GM12892 (cell line): ENCODE measurements around the gene GPSM3.
"Not testable (repeated sequence)": the region's sequence is repeated elsewhere in the genome, so short reads cannot be mapped to it uniquely, and the experiment has no call there.

ENCODE experiments used
- DNase-seq: peaks from one replicate; pipeline ENCODE4 v3.0.0; 2011; ENCODE audit not compliant: insufficient read length
- FAIRE-seq: peaks from 2 replicates; lab custom pipeline; 2011; peaks lifted over from hg19 to GRCh38; lab: Jason Lieb, UNC
- POLR2A ChIP-seq: IDR thresholded peaks from 2 replicates; pipeline ENCODE4 v1.6.1; 2011; ENCODE audit warnings: low read depth, low read length, control low read depth
- POLR2AphosphoS5 ChIP-seq: IDR thresholded peaks from 2 replicates; pipeline ENCODE4 v1.6.1; 2011; ENCODE audit warnings: low read depth, low read length, control low read depth
- TAF1 ChIP-seq: IDR thresholded peaks from 2 replicates; pipeline ENCODE4 v1.6.1; 2011; ENCODE audit warnings: low read depth, mild to moderate bottlenecking, control low read depth, low read length, borderline replicate concordance

GPSM3 gene

DNA sequence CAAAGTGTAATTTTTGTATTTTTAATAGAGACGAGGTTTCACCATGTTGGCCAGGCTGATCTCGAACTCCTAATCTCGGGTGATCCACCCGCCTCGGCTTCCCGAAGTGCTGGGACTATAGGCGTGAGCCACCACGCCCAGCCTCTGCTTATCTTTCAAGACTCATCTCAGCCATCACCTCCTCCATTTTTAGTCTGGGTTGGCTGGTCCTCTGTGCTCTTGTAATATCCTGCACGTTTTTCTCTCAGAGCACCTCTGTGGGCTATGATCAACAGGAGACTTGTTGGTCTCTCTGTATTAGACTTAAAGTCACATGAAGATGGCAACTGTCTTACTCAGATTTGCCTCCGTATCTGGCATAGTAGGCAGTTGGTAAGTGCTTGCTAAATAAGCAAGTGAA lies 23.8 kb upstream of the GPSM3 start:
- TF ChIP-seq POLR2A = no peak
- TF ChIP-seq POLR2AphosphoS5 = no peak
- no peak for TF ChIP-seq TAF1
- FAIRE-seq (no peak), DNase-seq (no peak)

DNA sequence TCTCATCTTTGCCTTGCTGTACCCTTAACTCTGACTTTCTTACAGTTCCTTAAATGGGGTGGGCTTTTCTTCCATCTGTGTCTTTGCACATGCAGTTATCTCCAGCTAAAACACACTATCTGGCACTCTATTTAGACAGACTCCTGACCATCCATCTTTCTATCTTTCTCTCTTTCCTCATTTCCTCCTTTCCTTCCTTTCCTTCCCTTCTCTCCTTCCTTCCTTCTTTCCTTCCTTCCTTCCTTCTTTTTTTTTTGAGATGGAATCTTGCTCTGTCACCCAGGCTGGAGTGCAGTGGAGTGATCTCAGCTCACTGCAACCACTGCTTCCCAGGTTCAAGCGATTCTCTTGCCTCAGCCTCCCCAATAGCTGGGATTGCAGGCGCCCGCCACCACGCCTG lies 23.2 kb upstream of the GPSM3 start:
- TF ChIP-seq TAF1 (no peak), POLR2AphosphoS5 (no peak), POLR2A (no peak)
- FAIRE-seq = no peak
- no peak for DNase-seq

DNA sequence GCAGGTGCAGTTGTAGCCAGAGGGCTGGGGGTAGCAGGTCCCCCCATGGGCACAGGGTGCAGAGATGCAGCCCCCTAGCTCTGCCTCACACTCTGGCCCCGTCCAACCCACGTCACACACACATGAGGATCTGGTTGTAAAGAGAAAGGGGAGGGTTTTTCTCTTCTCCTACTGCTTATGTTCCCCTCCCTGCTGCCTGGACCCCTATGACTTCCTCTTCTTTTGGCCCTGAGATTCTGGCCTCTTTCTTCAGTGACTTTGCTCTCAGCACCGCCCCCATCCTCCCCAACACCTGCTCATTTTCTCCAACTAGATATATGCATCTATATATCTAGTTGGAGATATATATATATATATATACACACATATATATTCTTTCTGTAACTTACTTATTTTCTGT lies 21.7 kb upstream of the GPSM3 start:
- FAIRE-seq (no peak), DNase-seq (no peak)
- TF ChIP-seq POLR2AphosphoS5 = no peak

DNA sequence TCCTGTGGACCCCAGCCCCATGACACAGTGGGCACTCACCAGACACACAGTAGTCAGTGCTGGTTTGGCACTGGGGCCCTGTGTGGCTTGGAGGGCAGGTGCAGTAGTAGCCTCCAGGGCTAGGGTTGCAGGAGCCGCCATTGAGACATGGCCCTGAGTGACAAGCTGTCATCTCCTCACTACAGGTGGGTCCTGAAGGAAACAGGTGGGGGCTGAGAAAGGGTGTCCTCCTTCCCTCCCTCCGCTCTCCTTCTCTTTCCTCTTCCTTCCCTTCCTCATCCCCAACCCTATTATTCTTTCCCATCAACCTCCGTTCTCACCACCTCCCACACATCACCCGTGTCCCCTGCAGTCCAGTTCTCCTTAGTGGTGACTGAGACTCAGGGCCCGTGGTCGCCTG lies 21.2 kb upstream of the GPSM3 start:
- DNase-seq (no peak), FAIRE-seq (no peak)
- no peak for TF ChIP-seq TAF1
- TF ChIP-seq POLR2AphosphoS5 = no peak
- TF ChIP-seq POLR2A = no peak

DNA sequence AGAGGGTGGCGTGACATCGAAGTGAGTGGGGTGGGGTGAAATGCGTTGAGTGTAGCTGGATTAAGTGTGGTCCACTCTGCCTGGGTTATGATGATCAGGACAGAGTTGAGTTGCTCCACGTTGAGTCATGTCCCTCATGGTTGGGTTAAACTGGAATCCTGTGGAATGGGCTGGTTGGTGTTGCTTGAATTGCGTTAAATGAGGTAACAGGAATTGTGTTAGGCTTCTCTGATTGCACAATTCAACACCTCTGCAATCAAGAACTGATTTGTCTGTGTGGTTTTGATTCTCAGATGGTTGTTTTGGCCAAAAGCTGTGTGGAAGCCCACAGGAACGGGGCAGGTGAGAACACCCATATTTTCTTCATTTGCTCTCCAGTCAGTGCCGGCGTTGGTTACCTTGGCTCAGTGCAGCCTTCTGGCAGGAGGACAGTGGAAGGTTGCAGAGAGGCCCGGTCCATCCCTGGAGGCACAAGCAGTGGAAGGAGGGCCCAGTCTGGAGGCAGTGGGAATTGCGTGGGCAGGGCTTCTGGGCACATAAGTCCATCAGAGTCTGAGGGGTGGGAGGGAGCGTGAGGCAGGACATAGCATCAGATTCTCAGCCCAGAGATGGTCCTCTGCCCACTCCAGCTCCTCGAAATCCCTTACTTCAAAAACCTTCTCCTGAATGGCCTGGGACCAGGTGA lies 19.8 kb upstream of the GPSM3 start:
- no peak for FAIRE-seq
- TF ChIP-seq POLR2AphosphoS5 (no peak), POLR2A (no peak), TAF1 (no peak)
- DNase-seq = no peak

DNA sequence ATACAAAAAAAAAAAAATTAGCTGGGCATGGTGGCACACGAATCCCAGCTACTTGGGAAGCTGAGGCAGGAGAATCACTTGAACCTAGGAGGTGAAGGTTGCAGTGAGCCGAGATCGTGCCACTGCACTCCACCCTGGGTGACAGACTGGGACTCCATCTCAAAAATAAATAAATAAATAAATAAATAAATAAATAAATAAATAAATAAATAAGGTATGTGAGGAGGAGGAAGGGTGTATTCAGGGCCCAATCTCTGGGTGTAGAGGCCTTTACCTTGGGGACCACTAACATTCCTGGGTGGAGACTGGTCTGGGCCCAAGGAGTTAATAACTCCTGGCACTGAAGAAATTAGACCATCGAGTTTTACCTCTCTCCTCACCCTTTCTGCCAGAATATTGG lies 19.0 kb upstream of the GPSM3 start:
- not testable (repeated sequence) for DNase-seq, FAIRE-seq

DNA sequence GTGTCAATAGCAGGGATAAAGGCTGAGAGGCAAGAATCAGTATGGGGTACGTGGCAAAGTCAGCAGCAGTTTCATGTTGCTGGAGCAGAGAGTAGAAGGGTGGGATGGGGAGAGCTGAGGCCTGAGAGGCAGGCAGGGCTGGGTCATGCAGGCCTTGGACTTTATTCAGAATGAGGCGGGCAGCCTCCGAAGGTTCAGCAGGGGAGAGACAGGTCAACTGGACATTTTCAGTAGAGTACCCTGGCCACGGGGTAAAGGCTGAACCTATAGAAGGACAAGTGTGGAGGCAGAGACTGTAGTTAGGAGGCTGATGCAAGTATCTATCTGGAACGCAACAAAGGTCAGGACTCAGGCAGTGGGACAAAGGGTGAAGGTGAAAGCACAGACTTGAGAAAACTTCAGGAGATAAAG lies 17.8 kb upstream of the GPSM3 start:
- TF ChIP-seq POLR2AphosphoS5 (no peak), TAF1 (no peak), POLR2A (no peak)
- no peak for DNase-seq
- no peak for FAIRE-seq

DNA sequence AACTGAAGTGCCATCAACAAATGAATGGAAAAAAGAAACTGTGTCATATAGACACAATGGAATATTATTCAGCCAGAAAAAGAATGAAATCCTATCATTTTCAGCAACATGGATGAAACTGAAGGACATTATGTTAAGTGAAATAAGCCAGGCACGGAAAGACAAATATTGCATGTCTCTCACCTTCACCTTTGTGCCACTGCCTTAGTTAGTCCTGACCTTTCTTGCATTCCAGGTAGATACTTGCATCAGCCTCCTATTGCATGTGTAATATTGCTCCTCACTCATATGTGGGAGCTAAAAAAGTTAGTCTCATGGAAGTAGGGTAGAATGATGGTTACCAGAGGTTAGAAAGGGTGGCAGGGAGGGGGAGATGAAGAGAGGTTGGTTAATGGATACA lies 16.6 kb upstream of the GPSM3 start:
- FAIRE-seq (no peak), DNase-seq (no peak)
- TF ChIP-seq POLR2AphosphoS5 (no peak), POLR2A (no peak), TAF1 (no peak)

DNA sequence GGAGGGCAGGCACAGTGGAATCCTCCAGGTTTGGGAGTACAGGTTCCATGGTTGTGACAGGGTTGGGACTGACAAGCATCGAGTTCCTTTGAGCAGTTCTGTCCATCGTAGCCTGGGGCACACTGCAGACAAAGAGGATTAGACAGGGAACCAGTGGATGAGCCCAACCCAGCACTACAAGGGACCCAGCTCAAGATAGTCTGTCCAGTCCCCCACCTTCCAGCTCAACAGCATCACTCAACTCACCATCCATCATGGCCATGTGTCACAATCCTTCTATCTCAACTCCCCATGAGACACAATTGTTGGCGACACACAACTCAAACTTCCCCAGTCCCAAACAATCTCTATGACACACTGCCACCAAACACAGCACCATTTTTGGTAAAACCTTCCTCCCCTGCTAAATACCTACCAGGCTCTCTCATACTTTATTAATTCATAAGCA lies 11.8 kb upstream of the GPSM3 start:
- FAIRE-seq (no peak), DNase-seq (no peak)
- no peak for TF ChIP-seq POLR2AphosphoS5
- TF ChIP-seq TAF1 = no peak
- TF ChIP-seq POLR2A = no peak

DNA sequence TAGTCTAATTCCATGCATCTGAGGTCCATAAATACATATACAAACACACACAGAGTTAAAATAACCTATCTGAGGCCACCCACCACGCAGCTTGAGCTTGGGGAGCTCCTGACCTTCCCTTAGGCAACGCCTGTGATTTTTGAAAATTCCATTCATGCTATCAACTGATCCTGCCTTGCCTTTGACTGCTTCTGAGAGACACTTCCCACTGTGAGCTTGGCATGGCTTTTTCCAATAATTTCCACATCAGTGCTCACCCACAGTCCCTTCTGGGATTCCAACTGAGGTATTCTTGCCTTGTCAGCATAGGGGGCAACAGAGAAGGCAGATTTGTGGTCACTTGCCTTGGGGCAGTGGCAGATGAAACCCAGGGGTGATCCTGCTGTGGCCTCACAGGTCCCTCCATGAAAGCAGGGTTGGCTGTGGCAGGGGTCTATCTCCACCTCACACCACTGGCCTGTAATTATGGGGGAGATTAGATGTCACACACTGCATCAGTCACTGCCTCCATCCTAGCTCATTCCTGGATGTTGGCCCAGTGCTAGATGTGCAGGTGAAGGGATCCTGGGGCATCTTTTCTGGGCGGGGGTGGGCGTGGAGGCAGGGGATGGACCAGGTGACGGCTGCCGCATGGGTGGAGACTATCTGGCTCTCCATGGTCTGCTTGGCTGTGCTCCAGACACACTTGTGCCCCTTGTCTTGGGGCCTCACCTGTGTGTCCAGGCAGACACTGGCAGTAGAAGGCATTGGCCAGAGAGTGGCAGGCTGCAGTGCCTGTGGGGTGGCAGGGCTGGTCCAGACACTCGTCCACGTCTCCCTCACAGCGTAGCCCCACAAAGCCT lies 11.2 kb upstream of the GPSM3 start:
- no peak for FAIRE-seq
- no peak for TF ChIP-seq TAF1
- no peak for TF ChIP-seq POLR2A
- TF ChIP-seq POLR2AphosphoS5 = no peak
- DNase-seq = no peak

DNA sequence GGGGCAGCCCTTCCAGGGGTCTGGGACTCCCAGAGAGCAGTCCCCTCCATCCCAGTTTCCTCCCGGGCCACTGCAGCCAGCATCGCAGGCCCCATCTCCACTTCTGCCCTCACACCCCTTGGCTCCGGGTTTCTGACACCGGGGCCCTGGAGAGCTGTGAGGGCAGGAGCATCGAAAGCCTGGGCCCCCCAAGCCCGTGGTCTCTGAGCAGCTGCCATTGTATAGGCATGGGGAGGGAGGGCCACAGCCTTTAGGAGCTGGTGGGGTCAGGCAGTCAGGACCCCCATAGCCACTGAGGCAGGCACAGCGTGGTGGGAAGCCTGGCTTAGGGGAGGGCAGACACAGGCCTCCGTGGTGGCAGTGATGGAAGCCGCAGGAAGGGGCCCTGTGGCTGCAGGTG lies 9.7 kb upstream of the GPSM3 start:
- no peak for FAIRE-seq
- TF ChIP-seq TAF1 = no peak
- no peak for TF ChIP-seq POLR2AphosphoS5
- no peak for TF ChIP-seq POLR2A
- no peak for DNase-seq

DNA sequence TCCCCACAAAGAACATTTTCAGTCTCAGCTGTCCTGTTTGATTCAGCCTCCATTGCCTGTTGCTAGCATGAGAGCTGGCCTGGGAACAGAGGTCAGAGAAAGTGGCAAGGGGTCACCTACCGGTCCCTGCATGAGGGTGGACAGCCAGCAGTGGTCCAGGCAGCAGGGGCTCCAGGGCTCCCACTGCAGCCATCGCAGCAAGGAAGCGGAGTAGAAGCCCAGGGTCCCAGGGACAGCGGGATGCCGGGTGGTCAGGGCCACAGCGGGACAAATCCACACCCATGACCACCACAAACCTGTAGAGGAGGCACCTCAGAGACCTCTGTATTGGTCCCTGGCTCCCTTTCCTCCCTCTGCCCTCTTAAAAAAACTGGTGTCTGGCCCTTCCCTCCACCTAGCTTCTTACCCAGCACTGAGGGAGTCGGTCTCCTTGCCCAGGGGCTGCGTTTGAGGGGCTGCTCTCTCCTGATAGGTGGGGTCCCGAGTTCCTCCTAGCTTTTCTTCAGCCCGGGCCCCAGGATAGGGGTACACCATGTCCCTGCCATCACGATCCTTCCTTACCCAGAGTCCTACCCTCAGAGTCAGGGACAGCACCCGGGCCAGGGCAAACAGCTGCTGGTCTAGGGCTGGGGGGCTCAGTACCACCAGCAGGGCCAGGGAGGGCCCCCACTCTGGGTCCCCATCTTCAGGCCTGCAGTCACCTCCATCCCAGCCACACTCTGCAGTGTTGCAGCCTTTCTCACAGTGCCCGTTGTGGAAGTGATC lies 8.4 kb upstream of the GPSM3 start:
- DNase-seq = no peak
- no peak for FAIRE-seq
- TF ChIP-seq POLR2A = no peak
- TF ChIP-seq POLR2AphosphoS5 = no peak
- TF ChIP-seq TAF1 = no peak

DNA sequence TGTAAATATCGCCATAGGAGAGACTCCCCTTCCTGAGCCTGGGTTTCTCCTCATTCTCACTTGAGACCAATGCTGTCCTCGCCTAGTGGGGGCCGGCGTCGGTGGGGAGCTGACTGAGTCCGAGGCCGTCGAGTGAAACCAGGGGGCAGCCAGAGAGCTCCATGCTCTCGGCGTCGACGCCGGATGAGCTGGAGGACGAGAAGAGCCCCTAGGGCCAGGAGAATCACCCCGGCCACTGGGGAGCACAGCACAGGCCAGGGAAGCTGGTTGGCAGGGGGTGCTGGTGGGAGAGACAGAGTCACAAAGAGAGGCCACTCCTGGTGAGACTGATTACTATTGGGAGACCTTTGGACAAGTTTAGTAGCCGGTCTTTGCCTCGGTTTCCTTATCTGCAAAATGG lies 6.4 kb upstream of the GPSM3 start:
- TF ChIP-seq POLR2AphosphoS5 (no peak), TAF1 (no peak), POLR2A (no peak)
- FAIRE-seq (no peak), DNase-seq (no peak)
